OCI-LY3 (cell line): ENCODE data around the gene GNB5.

Experiments
- CTCF ChIP-seq: fragments of 200-600, 300-600 bp; sonication (generic); IDR thresholded peaks from 2 replicates; pipeline ENCODE4 v1.5.1; 2014; ENCODE audit warnings: antibody characterized with exemption, low read length, low read depth
- EZH2phosphoT487 ChIP-seq: fragments of 200-600 bp; shearing (Covaris generic); IDR thresholded peaks from 2 replicates; pipeline ENCODE4 v1.6.1; 2018; ENCODE audit warnings: antibody characterized with exemption, mixed run types, low read depth

DNA sequence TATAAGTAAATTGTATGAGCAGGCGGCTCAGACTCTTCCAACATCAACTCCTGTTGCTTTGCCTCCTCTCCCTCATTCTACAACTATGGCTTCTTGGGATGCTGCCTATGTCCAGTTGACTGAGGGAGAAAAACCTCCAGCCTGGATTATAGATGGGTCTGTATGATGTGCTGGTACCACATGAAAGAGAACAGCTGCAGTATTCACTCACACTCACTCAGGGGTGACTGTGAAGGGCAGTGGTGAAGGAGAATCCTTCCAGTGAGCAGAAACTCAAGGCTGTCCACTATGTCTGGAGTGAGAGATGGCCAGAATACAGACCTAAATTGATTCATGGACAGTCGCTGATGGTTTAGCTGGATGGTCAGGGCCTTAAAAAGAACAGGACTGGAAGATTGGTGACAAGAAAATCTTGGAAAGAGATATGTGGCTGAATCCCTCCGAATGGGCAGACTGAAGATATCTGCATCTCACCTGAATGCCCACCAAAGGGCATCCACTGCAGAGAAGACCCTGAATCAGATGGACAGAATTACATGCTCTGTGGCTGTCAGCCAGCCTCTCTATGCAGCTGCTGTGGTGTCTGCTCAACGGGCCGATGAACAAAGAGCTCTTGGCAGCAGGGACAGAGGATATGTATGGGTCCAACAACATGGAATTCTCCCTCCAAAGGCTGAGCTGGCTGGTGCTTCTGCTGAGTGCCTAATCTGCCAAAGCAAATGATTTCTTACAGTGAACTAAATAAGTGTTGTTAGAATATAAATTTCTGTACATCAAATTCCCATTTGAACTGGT, 76.7 kb downstream of the GNB5 start:
- TF ChIP-seq CTCF (no peak), EZH2phosphoT487 (no peak)
